ENCODE data around the gene RASGEF1B. TPM values are rescaled to one million over a fixed set of nuclear protein-coding genes. Genes with fewer than 3 reads are reported as not detected.

RASGEF1B gene
- total RNA-seq, 1 experiment from 2014 or later: 7.5 TPM

DNA sequence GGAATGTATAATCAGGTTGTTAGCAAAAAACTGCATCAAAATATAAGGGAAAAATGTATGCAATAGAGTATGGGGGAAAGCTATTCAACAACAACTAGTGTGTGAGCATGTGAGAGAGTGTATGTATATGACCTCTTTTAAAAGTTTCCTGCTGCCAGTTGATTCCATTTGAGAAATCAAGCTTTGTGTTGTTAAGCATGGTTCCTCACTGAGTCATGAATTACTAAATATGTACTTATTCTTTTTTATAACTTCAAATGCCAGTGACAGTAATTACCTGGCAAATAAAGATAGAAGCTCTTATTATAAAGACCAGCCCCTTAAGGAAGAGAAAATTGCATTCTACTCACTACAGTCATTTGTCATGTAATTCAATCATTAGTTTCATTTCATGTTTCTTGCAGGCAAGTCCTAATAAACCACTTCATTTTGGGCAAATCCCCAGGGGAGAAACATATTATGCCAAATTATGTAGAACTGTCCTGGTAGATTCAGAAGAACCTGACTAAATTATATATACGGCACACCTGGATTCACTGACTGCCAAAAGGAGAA is 19.2 kb downstream of the RASGEF1B start:
- no peaks in the 10 kb centered on the region for H3K79me1 ChIP-seq (ENCODE audit: insufficient read depth, low read depth, low read length, poor library complexity, severe bottlenecking)
- no CpG with 5 or more reads among the region's 1 CpG for WGBS (ENCODE audit: extremely low coverage, insufficient read length, low lambda C conversion rate)
- H2AK5ac ChIP-seq (ENCODE audit: insufficient read length, low read length): no peak overlapping the region
- DNase-seq: no peak
- Mint-ChIP-seq H3K27ac (no peak overlapping the region), H3K9me3 (no peaks in the 10 kb centered on the region), H3K4me1 (peaks cover 28 to 29% of the 10 kb centered on the region in 2 experiments), H3K27me3 (ENCODE audit: low read depth) (no peaks in the 10 kb centered on the region), H3K4me3 (no peak overlapping the region), H3K36me3 (ENCODE audit: insufficient read depth in 1 of 3, low read depth in 3 of 3) (peaks cover 0 to 9% (median 0%) of the 10 kb centered on the region in 3 experiments; a peak in 3 of 7 replicates)
- no peak overlapping the region for H2BK20ac ChIP-seq (ENCODE audit: low read depth, low read length, poor library complexity, severe bottlenecking)
- no peaks in the 10 kb centered on the region for H3K23me2 ChIP-seq (ENCODE audit: insufficient read length, low read depth, low read length, poor library complexity, severe bottlenecking)
- H3K9ac ChIP-seq (ENCODE audit: extremely low read depth, insufficient read length, low read length): no peak overlapping the region
- H4K91ac ChIP-seq (ENCODE audit: insufficient read length, low read depth, low read length): no peak overlapping the region
- no peak overlapping the region for H4K5ac ChIP-seq (ENCODE audit: insufficient read length, low read depth, low read length)
- no peaks in the 10 kb centered on the region; the same call in 1 of the 2 replicates for H3K4me1 ChIP-seq (ENCODE audit: insufficient read depth, low read length)
- TF ChIP-seq, protein P1, sequence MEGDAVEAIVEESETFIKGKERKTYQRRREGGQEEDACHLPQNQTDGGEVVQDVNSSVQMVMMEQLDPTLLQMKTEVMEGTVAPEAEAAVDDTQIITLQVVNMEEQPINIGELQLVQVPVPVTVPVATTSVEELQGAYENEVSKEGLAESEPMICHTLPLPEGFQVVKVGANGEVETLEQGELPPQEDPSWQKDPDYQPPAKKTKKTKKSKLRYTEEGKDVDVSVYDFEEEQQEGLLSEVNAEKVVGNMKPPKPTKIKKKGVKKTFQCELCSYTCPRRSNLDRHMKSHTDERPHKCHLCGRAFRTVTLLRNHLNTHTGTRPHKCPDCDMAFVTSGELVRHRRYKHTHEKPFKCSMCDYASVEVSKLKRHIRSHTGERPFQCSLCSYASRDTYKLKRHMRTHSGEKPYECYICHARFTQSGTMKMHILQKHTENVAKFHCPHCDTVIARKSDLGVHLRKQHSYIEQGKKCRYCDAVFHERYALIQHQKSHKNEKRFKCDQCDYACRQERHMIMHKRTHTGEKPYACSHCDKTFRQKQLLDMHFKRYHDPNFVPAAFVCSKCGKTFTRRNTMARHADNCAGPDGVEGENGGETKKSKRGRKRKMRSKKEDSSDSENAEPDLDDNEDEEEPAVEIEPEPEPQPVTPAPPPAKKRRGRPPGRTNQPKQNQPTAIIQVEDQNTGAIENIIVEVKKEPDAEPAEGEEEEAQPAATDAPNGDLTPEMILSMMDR (conservative IDR thresholded peaks at IDR 0.05): no peak
- no peak overlapping the region for H2BK15ac ChIP-seq (ENCODE audit: low read depth, low read length)
- H2BK12ac ChIP-seq (ENCODE audit: insufficient read length, low read depth, low read length): no peak overlapping the region
- H3K56ac ChIP-seq (ENCODE audit: insufficient read length, low read depth, low read length): no peak overlapping the region
- no peak overlapping the region for H2BK5ac ChIP-seq (ENCODE audit: insufficient read length, low read length)
- no peak overlapping the region for H3K14ac ChIP-seq (ENCODE audit: insufficient read depth, low read length)
- no peaks in the 10 kb centered on the region for H3K27me3 ChIP-seq (ENCODE audit: insufficient read depth, low read length)
- no peaks in the 10 kb centered on the region for H3K9me3 ChIP-seq (ENCODE audit: control insufficient read depth, low read depth, low read length)
- no peak overlapping the region for H3K4me2 ChIP-seq (ENCODE audit: insufficient read depth, insufficient read length, low read length)
- no peak overlapping the region for H3K4ac ChIP-seq (ENCODE audit: low read depth, low read length)
- H4K8ac ChIP-seq (replicated peaks; ENCODE audit: insufficient read length, low read depth, low read length): no peak overlapping the region
- no peak overlapping the region for H3K23ac ChIP-seq (ENCODE audit: insufficient read length, low read depth, low read length)
- no peak overlapping the region for H2AFZ ChIP-seq (ENCODE audit: low read length)
- H3K79me2 ChIP-seq (ENCODE audit: insufficient read depth, low read length): no peaks in the 10 kb centered on the region
- no peak overlapping the region for H3K27ac ChIP-seq (ENCODE audit: insufficient read length, low read depth, low read length)
- H3T11ph ChIP-seq (ENCODE audit: low read length): no peak overlapping the region
- H2BK120ac ChIP-seq (ENCODE audit: low read depth, low read length, poor library complexity, severe bottlenecking): no peak overlapping the region
- H4K20me1 ChIP-seq (ENCODE audit: control insufficient read depth, insufficient read depth, insufficient read length): no peaks in the 10 kb centered on the region
- H3K18ac ChIP-seq (ENCODE audit: insufficient read length, low read depth, low read length): no peak overlapping the region

Data from H9 (cell line).